AG10803 (cell line): Measurements from ENCODE around the gene C5orf47.
A peak's percentile ranks its signal among the peaks of the same experiment; 100 is the strongest.

ENCODE experiments used
- DNase-seq: peaks from one replicate; pipeline ENCODE4 v3.0.0; 2010; ENCODE audit warnings: low read depth
- H3K4me3 ChIP-seq: 2 replicates; pipeline ENCODE4 v1.5.1; 2011; ENCODE audit warnings: mild to moderate bottlenecking, low read length, control low read depth
- TF ChIP-seq, protein P1 (sequence below): conservative IDR thresholded peaks from 2 replicates; pipeline ENCODE4 v1.5.1; 2011; ENCODE audit warnings: mild to moderate bottlenecking, low read length, control low read depth, inconsistent platforms

C5orf47 gene

GRCh38 chr5:173963182-173963838 lies 25.7 kb upstream of the C5orf47 start:
- peak overlapping the region; percentile 51 for H3K4me3 ChIP-seq
- DNase-seq = peak; percentile 64
- TF ChIP-seq, protein P1, sequence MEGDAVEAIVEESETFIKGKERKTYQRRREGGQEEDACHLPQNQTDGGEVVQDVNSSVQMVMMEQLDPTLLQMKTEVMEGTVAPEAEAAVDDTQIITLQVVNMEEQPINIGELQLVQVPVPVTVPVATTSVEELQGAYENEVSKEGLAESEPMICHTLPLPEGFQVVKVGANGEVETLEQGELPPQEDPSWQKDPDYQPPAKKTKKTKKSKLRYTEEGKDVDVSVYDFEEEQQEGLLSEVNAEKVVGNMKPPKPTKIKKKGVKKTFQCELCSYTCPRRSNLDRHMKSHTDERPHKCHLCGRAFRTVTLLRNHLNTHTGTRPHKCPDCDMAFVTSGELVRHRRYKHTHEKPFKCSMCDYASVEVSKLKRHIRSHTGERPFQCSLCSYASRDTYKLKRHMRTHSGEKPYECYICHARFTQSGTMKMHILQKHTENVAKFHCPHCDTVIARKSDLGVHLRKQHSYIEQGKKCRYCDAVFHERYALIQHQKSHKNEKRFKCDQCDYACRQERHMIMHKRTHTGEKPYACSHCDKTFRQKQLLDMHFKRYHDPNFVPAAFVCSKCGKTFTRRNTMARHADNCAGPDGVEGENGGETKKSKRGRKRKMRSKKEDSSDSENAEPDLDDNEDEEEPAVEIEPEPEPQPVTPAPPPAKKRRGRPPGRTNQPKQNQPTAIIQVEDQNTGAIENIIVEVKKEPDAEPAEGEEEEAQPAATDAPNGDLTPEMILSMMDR = no peak

DNA sequence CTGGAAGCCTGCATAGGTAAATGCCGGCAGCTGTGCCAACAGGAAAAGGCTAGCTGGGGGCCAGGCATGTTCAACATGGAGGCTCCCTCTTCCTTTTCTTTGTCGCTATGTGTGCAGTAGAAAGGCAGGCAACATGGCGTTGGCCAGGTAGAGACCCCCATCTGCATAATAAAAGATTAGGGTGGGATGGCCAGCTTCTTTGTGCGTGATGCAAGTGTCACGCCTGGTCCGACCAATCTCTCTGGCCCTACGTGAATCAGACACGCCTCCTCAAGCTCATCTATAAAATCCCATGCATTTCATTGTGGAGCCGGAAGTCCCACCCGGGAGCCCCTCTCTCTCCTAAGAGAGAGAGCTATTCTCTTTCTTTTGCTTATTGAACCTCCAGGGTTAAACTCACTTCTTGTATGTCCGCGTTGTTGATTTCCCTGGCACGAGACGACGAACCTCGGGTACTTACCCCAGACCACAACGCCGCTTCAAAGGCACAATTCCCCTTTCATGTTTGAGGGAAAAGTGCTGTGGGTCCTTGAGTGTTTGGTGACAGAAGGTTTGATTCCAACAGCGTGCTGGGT lies 25.0 kb upstream of the C5orf47 start:
- peak overlapping the region; percentile 51 for H3K4me3 ChIP-seq
- TF ChIP-seq, protein P1 = no peak
- peak; percentile 18 for DNase-seq

DNA sequence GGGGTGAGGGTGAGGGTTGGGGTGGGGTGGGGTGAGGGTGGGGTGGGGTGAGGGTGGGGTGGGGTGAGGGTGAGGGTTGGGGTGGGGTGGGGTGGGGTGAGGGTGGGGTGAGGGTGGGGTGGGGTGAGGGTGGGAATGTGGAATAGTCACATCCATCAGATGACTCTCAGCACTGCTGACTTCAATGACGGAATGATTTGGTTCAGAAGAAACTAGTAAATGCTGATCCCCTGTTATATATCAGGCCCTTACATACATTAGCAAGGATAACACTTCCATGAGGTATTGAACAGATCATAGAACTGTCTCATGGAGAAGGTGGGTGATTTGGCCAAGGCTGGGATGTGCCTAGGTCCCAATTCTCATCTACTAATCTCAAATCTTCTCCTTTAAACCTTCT lies 24.5 kb upstream of the C5orf47 start:
- H3K4me3 ChIP-seq = no peak overlapping the region
- TF ChIP-seq, protein P1 = no peak
- DNase-seq = no peak

- no peak overlapping the region for H3K4me3 ChIP-seq
- DNase-seq = no peak
- TF ChIP-seq, protein P1 = no peak
Observed at GRCh38 chr5:173967241-173967640, 21.7 kb upstream of the C5orf47 start.

DNA sequence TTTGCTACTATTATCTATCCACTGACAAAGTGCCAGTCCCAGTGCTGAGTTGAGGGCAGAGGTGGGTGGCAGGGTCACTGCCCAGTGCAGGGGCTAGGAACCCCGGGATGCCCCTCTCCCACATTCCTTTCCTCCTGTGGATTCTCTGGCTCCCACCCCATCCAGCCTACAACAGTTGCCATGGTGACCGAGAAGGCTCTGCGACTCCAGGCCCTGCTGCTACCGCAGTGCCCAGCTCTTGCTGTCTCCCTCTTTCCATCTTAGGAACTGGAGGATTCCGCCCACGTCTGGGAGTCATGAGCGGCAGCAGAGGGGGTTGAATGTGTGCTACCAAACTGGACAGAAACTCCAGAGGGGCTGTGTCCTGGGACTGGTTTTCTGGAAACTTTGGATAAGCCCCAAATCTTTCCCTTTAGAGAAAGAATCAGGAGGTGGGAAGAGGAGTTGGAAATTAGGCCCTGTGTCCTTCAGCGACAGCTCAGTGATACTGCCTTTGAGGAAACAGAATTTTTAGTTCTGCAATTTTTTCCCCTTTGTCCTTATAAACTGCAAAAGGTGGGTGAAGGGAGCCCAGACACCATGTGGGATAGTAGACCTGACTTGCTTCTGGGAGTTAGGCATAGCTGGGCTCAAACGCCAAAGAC lies 20.7 kb upstream of the C5orf47 start:
- DNase-seq = no peak
- TF ChIP-seq, protein P1 = no peak
- no peak overlapping the region for H3K4me3 ChIP-seq

DNA sequence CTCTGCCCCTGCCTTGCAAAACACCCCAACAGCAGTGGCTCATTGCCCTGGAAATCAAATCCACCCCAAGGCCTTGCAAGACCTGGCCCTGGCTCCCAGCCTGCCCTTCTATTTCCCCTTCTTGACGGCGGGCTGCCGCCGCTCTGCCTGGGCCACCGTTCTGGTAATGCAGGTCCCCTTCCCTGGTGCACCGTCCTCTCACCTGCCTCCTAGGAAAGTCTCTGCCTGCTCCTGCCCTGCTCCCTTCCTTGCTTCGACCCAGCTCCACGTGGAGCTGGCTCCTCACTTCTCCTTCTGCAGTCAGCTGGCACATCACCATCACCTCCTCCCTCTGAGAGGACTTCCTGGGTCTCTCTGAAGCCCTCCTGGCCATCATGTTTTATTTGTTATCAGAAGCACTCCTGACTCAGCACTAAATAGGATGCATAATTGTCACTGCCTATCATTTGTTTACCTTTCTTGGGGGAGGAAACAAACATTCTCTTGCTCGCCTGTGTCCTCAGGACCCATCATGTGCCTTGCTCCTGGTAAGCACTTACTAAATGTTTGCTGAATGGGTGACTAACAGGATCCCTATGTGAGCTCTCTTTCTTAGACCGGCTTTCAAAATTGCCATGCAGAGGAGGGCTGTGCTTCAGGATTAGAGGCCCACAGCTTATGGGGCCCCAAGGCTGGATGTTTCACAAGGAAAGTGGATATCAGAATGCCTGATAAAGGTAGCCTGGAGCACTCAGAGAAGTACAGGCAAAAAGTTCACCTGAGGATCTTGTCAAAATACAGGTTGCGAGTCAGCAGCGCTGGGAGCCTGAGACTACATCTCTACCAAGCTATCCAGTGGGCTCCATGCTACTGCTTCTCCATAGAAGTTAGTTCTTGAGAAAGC lies 19.6 kb upstream of the C5orf47 start:
- H3K4me3 ChIP-seq = no peak overlapping the region
- DNase-seq = peak; percentile 49
- TF ChIP-seq, protein P1 = no peak
